Left ventricle myocardium superior (tissue), 1 donor: ENCODE measurements around the gene PHF24. TPM values are rescaled to one million over a fixed set of nuclear protein-coding genes. Genes with fewer than 3 reads are reported as not detected.
A peak's percentile ranks its signal among the peaks of the same experiment; 100 is the strongest.

ENCODE experiments used
- ATAC-seq: fragments of 200-7000 bp; cut with Tn5 transposase; one replicate; pipeline ENCODE4 v1.9.1; 2020; ENCODE audit warnings: mild to moderate bottlenecking, moderate library complexity
- DNase-seq: peaks from one replicate; pipeline ENCODE4 v3.0.0-alpha.2; 2020
- intact Hi-C: fragments of 100-400 bp; cut with micrococcal nuclease; formaldehyde crosslinking; loops from one replicate; pipeline ENCODE4 v1.11.0; 2022
- total RNA-seq: library from RNA; stranded (reverse); fragmentation: NEBNext Ultra II Directional; extraction: Animal tissue kit (Norgen Biotek cat#: 25700); gene quantifications from one replicate; pipeline ENCODE4 v1.2.1, GENCODE V29; 2021
- donor health status: DM: no; HTN: yes; CAD: no; lungs with severe emphysema.

PHF24 gene
- total RNA-seq, 1 donor from 2014 or later = 0.10 TPM

DNA sequence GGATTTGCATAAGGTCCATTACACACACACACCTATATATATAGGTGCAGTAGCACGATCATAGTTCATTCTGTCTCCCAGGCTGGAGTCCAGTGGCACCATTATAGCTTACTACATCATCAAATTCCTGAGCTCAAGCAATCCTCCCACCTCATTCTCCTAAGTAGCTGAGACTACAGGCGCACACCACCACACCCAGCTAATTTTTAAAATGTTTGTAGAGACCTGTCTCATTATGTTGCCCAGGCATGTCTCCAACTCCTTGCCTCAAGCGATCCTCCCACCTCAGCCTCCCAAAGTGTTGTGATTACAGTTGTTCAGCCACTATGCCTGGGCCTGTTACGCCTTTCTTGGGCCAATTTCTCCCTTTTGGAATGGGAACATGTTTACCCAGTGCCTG lies 71.2 kb downstream of the PHF24 start:
- DNase-seq (no peak), ATAC-seq (no peak)
- intact Hi-C loops = no loop called here

DNA sequence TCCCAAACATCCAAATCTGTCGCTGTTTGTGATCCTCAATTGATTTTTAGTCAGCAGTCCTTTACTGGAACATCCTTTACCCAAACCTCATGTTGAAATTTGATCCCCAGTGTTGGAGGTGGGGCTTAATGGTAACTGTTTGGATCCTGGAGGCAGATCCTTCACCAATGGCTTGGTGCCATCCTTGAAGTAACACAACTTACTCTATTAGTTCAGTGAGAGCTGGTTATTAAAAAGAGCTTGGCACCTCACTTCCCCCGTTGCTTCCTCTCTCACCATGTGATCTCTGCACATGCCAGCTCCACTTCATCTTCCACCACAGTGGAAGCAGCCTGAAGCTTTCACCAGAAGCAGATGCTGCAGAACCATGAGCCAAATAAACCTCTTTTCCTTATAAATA lies 71.8 kb downstream of the PHF24 start:
- intact Hi-C loops = no loop called here
- DNase-seq (no peak), ATAC-seq (peak; percentile 53)

Other genes with a start within 250 kb of the PHF24 start
- gene CCL21, start 248.1 kb upstream of the PHF24 start, total RNA-seq = 32.5 TPM
- gene DNAJB5, start 31.5 kb downstream of the PHF24 start, total RNA-seq = 36.2 TPM
- gene VCP, start 114.3 kb downstream of the PHF24 start, total RNA-seq = 233 TPM
- gene FANCG, start 121.7 kb downstream of the PHF24 start, total RNA-seq = 4.4 TPM
- 9.5 TPM for gene PIGO, start 138.3 kb downstream of the PHF24 start, total RNA-seq
- 150 TPM for gene STOML2, start 144.8 kb downstream of the PHF24 start, total RNA-seq
- 15.6 TPM for gene ATOSB, start 157.6 kb downstream of the PHF24 start, total RNA-seq
- 25.5 TPM for gene UNC13B, start 203.7 kb downstream of the PHF24 start, total RNA-seq